ENCODE results near the gene CLINT1.

DNA sequence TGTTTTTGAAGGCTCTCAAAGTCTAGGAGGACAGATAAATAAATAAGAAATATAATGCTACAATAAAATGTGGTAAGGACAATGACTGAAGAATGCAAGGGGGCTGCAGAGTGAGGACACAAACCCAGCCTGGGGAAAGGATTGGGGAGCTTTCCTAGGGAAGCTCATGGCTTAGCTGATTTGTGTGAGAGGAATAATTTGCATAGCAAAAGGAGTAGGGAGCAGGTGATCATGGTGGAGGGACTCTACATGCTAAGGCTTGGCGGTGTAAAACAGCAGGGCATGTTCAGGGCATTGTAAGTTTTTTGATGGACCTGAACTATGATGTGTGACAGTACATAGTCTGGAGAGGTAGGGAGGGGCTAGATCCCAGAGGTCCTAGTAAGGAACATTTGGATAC lies 49.5 kb upstream of the CLINT1 start:
- TF ChIP-seq, protein P1, sequence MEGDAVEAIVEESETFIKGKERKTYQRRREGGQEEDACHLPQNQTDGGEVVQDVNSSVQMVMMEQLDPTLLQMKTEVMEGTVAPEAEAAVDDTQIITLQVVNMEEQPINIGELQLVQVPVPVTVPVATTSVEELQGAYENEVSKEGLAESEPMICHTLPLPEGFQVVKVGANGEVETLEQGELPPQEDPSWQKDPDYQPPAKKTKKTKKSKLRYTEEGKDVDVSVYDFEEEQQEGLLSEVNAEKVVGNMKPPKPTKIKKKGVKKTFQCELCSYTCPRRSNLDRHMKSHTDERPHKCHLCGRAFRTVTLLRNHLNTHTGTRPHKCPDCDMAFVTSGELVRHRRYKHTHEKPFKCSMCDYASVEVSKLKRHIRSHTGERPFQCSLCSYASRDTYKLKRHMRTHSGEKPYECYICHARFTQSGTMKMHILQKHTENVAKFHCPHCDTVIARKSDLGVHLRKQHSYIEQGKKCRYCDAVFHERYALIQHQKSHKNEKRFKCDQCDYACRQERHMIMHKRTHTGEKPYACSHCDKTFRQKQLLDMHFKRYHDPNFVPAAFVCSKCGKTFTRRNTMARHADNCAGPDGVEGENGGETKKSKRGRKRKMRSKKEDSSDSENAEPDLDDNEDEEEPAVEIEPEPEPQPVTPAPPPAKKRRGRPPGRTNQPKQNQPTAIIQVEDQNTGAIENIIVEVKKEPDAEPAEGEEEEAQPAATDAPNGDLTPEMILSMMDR (IDR thresholded peaks at IDR 0.05): no peak
- TF ChIP-seq POLR2A (IDR thresholded peaks at IDR 0.05) (no peak), EP300 (IDR thresholded peaks at IDR 0.05) (no peak)
